ENCODE data around the gene TCF12. TPM values are rescaled to one million over a fixed set of nuclear protein-coding genes. Genes with fewer than 3 reads are reported as not detected.

TCF12 gene
- total RNA-seq, 1 experiment from 2014 or later, result 102 TPM

- POLR2A ChIA-PET, result no interaction called here
- H3K27me3 ChIP-seq (ENCODE audit: control insufficient read depth, insufficient read depth, low read length), result no peaks in the 10 kb centered on the region
- ATAC-seq, result no peak
- no TSS peak for BruUV-seq (replicated peaks)
- no peak for DNase-seq (ENCODE audit: low read depth, low spot score)
- 0 out of 2 replicates have a peak, but pooled peaks cover 4% of the 10 kb centered on the region for H3K4me1 ChIP-seq (ENCODE audit: control insufficient read depth, insufficient read depth, low read length)
- in situ Hi-C loops (cut with HindIII; ENCODE audit: low pct_unique_long_range_greater_than_20kb, low sequenced_read_pairs), result no loop called here
- H3K9me3 ChIP-seq (ENCODE audit: control insufficient read depth, insufficient read depth, low read depth, low read length), result no peaks in the 10 kb centered on the region
- CTCF ChIA-PET, result no interaction called here
- no peak for TF ChIP-seq SIN3A (IDR thresholded peaks at IDR 0.05; ENCODE audit: borderline replicate concordance, insufficient read depth, low read depth, low read length)
- no peak for TF ChIP-seq TCF7L2 (IDR thresholded peaks at IDR 0.05; ENCODE audit: low read depth, low read length)
- TF ChIP-seq CTCF (IDR thresholded peaks at IDR 0.05), result no peak
- no peak for TF ChIP-seq REST (IDR thresholded peaks at IDR 0.05; ENCODE audit: insufficient read depth in 1 of 2, low read depth in 2 of 2, low read length in 1 of 2)
- no peak for TF ChIP-seq POLR2AphosphoS5 (IDR thresholded peaks at IDR 0.05; ENCODE audit: low read depth, low read length)
- intact Hi-C loops (cut with micrococcal nuclease; ENCODE audit: unreplicated experiment), result loop anchor here (5.0 kb wide), 1 partner anchor 486 kb away; no protein-coding TSS in a partner anchor
- no peak overlapping the region for H3K4me3 ChIP-seq (ENCODE audit: low read depth in 2 of 2, low read length in 2 of 2)
- H3K36me3 ChIP-seq (ENCODE audit: control insufficient read depth, insufficient read depth, low read length), result no peaks in the 10 kb centered on the region
- no peak overlapping the region for H3K27ac ChIP-seq (ENCODE audit: low read length)
These were observed 389.7 kb downstream of the TCF12 start for GRCh38 chr15:57308170-57308545.

GRCh38 chr15:57309856-57310760 is 391.7 kb downstream of the TCF12 start:
- intact Hi-C loops (cut with micrococcal nuclease; ENCODE audit: unreplicated experiment) (loop anchor here (5.0 kb wide), 1 partner anchor 488 kb away; no protein-coding TSS in a partner anchor), in situ Hi-C loops (cut with HindIII; ENCODE audit: low pct_unique_long_range_greater_than_20kb, low sequenced_read_pairs) (no loop called here)
- Histone ChIP-seq H3K4me1 (ENCODE audit: control insufficient read depth, insufficient read depth, low read length) (0 out of 2 replicates have a peak, but pooled peaks cover 4% of the 10 kb centered on the region), H3K36me3 (ENCODE audit: control insufficient read depth, insufficient read depth, low read length) (no peaks in the 10 kb centered on the region), H3K27ac (ENCODE audit: low read length) (no peak overlapping the region), H3K27me3 (ENCODE audit: control insufficient read depth, insufficient read depth, low read length) (no peaks in the 10 kb centered on the region), H3K4me3 (ENCODE audit: low read depth in 2 of 2, low read length in 2 of 2) (no peak overlapping the region), H3K9me3 (ENCODE audit: control insufficient read depth, insufficient read depth, low read depth, low read length) (no peaks in the 10 kb centered on the region)
- no peak for TF ChIP-seq SIN3A (IDR thresholded peaks at IDR 0.05; ENCODE audit: borderline replicate concordance, insufficient read depth, low read depth, low read length)
- TF ChIP-seq POLR2AphosphoS5 (IDR thresholded peaks at IDR 0.05; ENCODE audit: low read depth, low read length), result no peak
- TF ChIP-seq REST (IDR thresholded peaks at IDR 0.05; ENCODE audit: insufficient read depth in 1 of 2, low read depth in 2 of 2, low read length in 1 of 2), result no peak
- no peak for TF ChIP-seq CTCF (IDR thresholded peaks at IDR 0.05)
- TF ChIP-seq TCF7L2 (IDR thresholded peaks at IDR 0.05; ENCODE audit: low read depth, low read length), result no peak
- no peak for ATAC-seq
- DNase-seq (ENCODE audit: low read depth, low spot score), result no peak
- ChIA-PET CTCF (interaction anchor here (0.6 kb wide), 1 partner anchor 15 kb away, joined by 17 read pairs; no protein-coding TSS in a partner anchor), POLR2A (interaction anchor here (0.6 kb wide), 1 partner anchor 59 kb away, joined by 3 read pairs; no protein-coding TSS in a partner anchor)
- no TSS peak for BruUV-seq (replicated peaks)
